ENCODE measurements around the gene AGBL4. TPM values are rescaled to one million over a fixed set of nuclear protein-coding genes. Genes with fewer than 3 reads are reported as not detected.

Gene AGBL4
- total and polyA plus RNA-seq, 7 donors: 0.01 to 0.05 TPM; not detected in 5

- intact Hi-C loops (cut with DNase I): loop anchor here (2.0 to 5.0 kb wide), 2 partner anchors 124 to 125 kb away; no protein-coding TSS in a partner anchor
- WGBS, 3 donors: 35 to 36% (median 35%) methylated on average over 7 of the region's 7 CpGs
- Histone ChIP-seq H3K4me1 (peaks cover 7% of the 10 kb centered on the region), H3K9me3 (no peaks in the 10 kb centered on the region), H3K27ac (no peak overlapping the region), H3K27me3 (ENCODE audit: insufficient read depth in 3 of 3, low read length in 2 of 3) (no peaks in the 10 kb centered on the region), H3K4me3 (no peak overlapping the region), H3K36me3 (ENCODE audit: insufficient read depth in 1 of 2, low read depth in 1 of 2) (no peaks in the 10 kb centered on the region)
- ATAC-seq: peak; percentile 43 to 79 (median 64)
- peak in 1 of 2 donors; percentile 19 for DNase-seq
- peak; percentile 51 for TF ChIP-seq CTCF (IDR thresholded peaks at IDR 0.05)
These were observed 1451.0 kb downstream of the AGBL4 start for GRCh38 chr1:48572646-48573258.

DNA sequence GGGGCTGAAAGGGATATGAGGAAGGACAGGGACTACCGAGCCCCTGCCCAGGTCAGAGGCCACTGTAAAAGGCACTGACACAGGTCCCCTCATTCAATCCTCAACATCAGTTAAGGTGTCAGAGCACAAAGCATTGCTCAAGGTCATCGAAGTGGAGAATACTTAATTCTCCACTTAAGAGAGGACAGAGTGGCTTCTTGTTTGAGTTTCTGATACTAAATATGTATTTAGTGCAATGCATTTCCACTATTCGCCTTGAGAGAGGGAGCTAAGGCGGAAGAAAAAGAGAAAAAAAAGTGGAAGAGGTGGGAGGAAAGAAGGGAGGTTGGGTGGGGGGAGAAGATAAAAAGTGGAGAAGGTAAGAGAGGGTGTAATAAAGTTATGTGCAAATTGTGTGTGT, 1451.6 kb downstream of the AGBL4 start:
- Histone ChIP-seq H3K4me1 (peaks cover 7% of the 10 kb centered on the region), H3K9me3 (no peaks in the 10 kb centered on the region), H3K27me3 (ENCODE audit: insufficient read depth in 3 of 3, low read length in 2 of 3) (no peaks in the 10 kb centered on the region), H3K4me3 (no peak overlapping the region), H3K27ac (no peak overlapping the region), H3K36me3 (ENCODE audit: insufficient read depth in 1 of 2, low read depth in 1 of 2) (no peaks in the 10 kb centered on the region)
- TF ChIP-seq CTCF (IDR thresholded peaks at IDR 0.05): no peak
- intact Hi-C loops (cut with DNase I): loop anchor here (2.0 to 5.0 kb wide), 2 partner anchors 125 kb away; no protein-coding TSS in a partner anchor
- DNase-seq: no peak
- no peak for ATAC-seq
- 85 to 88% (median 87%) methylated on average over 4 of the region's 4 CpGs for WGBS, 3 donors

- peak; percentile 86 to 93 (median 92) for ATAC-seq
- intact Hi-C loops (cut with DNase I): loop anchor here in 1 of 2 donors (5.0 kb wide), 1 partner anchor 126 kb away; no protein-coding TSS in a partner anchor
- Histone ChIP-seq H3K4me3 (no peak overlapping the region), H3K4me1 (peaks cover 7% of the 10 kb centered on the region), H3K36me3 (ENCODE audit: insufficient read depth in 1 of 2, low read depth in 1 of 2) (no peaks in the 10 kb centered on the region), H3K9me3 (no peaks in the 10 kb centered on the region), H3K27me3 (ENCODE audit: insufficient read depth in 3 of 3, low read length in 2 of 3) (no peaks in the 10 kb centered on the region), H3K27ac (no peak overlapping the region)
- peak; percentile 19 for TF ChIP-seq CTCF (IDR thresholded peaks at IDR 0.05)
- DNase-seq: peak; percentile 16 to 56
- 33 to 49% (median 41%) methylated on average over 3 of the region's 3 CpGs for whole genome bisulfite sequencing, 3 donors
These were observed 1452.3 kb downstream of the AGBL4 start for GRCh38 chr1:48571303-48571987.

- no peaks in the 10 kb centered on the region for H3K36me3 ChIP-seq (ENCODE audit: insufficient read depth in 1 of 2, low read depth in 1 of 2)
- no peak overlapping the region for H3K4me3 ChIP-seq
- H3K27me3 ChIP-seq (ENCODE audit: insufficient read depth in 3 of 3, low read length in 2 of 3): no peaks in the 10 kb centered on the region
- DNase-seq: no peak
- intact Hi-C loops (cut with DNase I): loop anchor here in 1 of 2 donors (5.0 kb wide), 1 partner anchor 127 kb away; no protein-coding TSS in a partner anchor
- H3K27ac ChIP-seq: no peak overlapping the region
- ATAC-seq: no peak
- peaks cover 7% of the 10 kb centered on the region for H3K4me1 ChIP-seq
- TF ChIP-seq CTCF (IDR thresholded peaks at IDR 0.05): no peak
- 60 to 72% (median 66%) methylated on average over 7 of the region's 7 CpGs for WGBS, 3 donors
- H3K9me3 ChIP-seq: no peaks in the 10 kb centered on the region
These were observed 1453.2 kb downstream of the AGBL4 start for GRCh38 chr1:48570568-48570967.

Measured in psoas muscle (tissue), 8 donors.